NCI-H510A treated with DMSO at 0.1 percent for 48 hours (cell line): ENCODE results near the gene ERC2.

Source experiments
- DNase-seq: peaks from one replicate; lab custom pipeline; 2025; lab: John Stamatoyannopoulos, UW

Gene ERC2

GRCh38 chr3:55746808-55747413 is 721.4 kb downstream of the ERC2 start:
- peak; percentile 5 for DNase-seq

- DNase-seq: no peak
Measured at GRCh38 chr3:55742832-55743136, 725.5 kb downstream of the ERC2 start.

- DNase-seq: no peak
Measured at GRCh38 chr3:55742022-55742831, 726.0 kb downstream of the ERC2 start.

- DNase-seq: no peak
Measured at GRCh38 chr3:55737186-55737585, 731.1 kb downstream of the ERC2 start.

DNA sequence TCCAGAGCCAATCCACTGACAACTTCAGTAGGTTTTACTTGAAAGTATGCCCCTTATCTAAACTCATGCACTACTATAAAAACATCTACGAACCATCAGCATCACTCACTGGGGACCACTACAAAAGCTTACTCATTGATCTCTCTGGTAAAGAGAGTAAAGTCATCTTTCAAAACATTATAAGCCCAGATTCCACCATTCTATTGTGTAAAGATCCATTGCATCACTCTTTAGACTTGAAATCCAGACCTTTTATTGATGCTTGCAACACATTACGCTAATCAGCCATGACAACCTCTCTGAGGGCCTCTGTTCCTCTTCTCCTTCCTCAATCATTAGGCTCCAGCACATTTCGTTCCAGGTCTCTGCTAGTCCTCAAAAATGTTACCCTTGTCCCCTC is 732.3 kb downstream of the ERC2 start:
- no peak for DNase-seq

- DNase-seq: no peak
Measured at GRCh38 chr3:55731741-55732140, 736.5 kb downstream of the ERC2 start.

DNA sequence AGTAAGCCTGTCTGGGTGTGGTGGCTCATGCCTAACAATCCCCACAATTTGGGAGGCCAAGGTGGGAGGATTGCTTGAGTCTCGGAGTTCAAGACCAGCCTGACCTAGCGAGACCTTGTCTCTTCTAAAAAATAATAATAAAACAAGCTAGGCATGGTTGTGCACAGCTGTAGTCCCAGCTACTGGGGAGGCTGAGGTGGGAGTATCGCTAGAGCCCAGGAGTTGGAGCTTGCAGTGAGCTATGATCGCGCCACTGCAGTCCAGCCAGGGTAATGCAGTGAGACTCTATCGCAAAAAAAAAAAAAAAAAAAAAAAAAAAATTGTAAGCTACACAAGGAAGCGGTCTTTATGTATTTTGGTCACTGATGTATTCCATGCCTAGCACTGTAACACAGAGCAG is 738.7 kb downstream of the ERC2 start:
- DNase-seq: no peak

DNA sequence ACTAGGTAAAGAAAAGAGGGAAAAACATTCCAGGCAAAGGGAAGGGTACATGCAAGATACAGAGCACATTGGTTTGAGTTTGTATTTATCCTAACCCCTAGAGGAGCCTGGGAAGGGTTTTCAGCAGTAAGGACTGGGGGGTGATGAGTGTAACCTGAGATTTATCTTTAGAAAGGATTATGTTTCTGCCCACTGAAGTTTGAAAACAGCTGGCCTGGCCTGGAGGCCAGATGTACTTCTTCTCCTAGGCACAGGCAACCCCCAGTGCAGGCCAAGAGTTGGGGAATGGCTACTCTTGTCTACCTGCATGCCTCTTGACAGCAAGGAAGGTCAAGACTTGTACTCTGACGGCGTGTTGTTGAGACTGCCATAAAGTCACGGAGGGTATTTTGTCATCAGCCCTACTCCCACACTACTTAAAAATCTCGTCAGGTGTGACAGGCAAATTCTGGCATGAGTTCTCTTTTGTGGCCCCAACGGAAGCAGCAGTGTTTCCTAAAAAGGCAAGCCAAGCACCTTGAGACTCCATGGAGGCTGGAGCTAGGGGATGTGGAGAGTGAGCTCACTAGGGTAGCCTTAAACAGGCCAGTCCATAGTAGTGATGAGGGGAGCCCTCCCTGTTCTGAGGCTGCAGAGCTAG is 739.7 kb downstream of the ERC2 start:
- no peak for DNase-seq

DNA sequence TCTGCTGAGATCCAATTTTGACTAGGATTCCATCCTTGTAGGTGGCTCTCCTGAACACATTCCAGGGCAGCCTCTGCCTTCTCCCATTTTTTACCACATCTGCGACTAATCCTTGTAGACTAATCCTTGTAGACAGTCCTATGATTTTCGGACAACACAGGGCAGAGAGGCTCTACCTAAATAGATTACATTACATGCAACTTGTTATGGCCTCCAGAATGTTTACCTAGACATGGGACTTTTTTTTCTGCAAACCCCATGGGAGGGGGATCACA is 741.8 kb downstream of the ERC2 start:
- DNase-seq: no peak

- no peak for DNase-seq
Measured at GRCh38 chr3:55725681-55726500, 742.4 kb downstream of the ERC2 start.

DNA sequence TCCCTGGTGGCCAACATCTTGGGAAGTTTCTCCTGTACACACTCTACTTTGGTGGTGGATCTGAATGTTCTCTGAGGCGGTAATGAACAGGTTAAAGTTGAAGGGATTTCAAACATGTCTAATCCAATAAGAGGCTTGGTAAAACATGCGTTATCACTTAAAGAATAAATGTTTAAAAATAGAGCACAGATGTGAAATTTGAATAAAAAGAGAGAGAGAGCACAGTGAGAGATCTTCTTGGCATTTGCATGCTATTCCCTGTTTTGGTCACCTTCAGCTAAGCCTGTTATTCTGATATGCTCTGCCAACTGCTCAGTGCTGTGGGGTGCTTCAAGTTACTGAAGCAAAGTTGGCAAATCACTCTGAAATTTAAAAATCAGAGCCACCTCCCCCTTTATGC is 743.4 kb downstream of the ERC2 start:
- no peak for DNase-seq

DNA sequence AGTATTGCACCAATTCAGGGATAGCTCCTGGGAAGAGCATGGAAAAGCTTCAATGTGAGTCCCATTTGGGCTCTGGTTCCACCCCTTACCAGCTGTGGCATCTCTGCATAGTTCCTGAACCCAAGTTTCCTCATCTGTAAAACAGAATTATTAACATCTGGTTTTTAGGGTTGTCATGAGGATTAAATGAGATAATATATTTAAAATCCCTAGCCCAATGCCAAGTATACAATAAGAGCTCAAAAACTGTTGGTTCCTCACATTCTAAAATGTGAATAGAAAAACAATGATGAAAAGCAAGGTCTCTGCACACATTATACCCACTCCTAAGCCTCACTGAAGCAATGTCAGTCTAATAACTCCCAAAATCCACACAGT is 743.9 kb downstream of the ERC2 start:
- DNase-seq: no peak

GRCh38 chr3:55723653-55724406 is 744.4 kb downstream of the ERC2 start:
- DNase-seq: no peak

- no peak for DNase-seq
Measured at GRCh38 chr3:55721716-55722484, 746.4 kb downstream of the ERC2 start.

GRCh38 chr3:55720614-55721013 is 747.7 kb downstream of the ERC2 start:
- no peak for DNase-seq

DNA sequence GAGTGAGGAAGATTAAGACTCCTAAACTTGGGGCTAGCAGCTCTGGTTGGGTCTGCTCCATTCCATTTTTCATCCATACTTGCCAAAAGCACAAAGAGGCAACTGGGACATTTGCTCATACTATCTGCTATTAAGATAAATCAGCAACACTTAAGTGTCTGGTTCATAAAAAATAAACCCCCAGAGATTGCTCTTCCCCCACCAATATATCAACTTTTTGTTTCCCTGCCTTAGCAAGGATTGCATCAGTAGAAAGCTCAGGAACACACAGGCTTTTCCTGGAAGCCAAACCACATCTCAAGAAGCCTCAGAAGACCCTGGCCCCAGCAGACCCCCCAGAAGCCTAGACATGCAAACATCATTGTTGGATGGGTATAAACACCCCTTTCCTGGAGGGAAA is 748.8 kb downstream of the ERC2 start:
- DNase-seq: no peak

GRCh38 chr3:55719006-55719405 is 749.3 kb downstream of the ERC2 start:
- no peak for DNase-seq

DNA sequence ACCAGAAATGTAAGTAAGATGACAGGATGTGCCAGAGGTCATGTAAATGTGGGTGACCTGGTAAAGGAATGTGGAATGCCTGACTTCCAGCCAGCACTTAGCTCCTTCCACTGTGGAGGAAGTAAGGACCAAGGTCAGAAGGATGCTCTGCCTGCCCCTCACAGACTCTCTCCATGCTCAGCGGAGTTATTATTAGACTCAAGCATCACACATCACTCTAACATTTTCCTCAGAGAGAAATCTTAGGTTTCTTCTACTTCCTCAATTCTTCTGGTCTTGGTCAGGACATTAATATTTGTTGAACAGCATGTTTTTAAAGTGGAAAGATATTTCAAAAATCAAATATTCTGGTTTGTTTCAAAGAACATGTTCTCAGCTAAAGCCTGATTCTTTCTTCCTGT is 749.7 kb downstream of the ERC2 start:
- DNase-seq: no peak

DNA sequence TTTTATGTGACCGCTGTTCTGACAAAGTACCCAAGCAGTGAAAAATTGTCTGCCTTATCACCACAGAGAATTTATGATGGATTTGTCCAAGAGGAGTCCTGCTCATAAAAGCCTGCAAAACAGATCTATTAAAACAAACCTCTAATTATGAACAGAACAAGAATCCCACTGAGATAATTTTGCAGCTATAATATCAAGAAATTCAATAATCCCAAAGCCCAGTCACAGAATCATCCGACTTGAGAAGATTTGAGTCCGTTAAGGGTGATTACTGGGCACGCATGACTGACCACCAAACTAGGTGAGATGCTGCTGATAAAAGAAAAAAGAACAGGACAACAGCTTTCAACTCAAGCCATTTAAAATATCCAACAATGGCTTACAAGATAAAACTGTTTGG is 750.2 kb downstream of the ERC2 start:
- no peak for DNase-seq

GRCh38 chr3:55717481-55717880 is 750.8 kb downstream of the ERC2 start:
- DNase-seq: no peak

DNA sequence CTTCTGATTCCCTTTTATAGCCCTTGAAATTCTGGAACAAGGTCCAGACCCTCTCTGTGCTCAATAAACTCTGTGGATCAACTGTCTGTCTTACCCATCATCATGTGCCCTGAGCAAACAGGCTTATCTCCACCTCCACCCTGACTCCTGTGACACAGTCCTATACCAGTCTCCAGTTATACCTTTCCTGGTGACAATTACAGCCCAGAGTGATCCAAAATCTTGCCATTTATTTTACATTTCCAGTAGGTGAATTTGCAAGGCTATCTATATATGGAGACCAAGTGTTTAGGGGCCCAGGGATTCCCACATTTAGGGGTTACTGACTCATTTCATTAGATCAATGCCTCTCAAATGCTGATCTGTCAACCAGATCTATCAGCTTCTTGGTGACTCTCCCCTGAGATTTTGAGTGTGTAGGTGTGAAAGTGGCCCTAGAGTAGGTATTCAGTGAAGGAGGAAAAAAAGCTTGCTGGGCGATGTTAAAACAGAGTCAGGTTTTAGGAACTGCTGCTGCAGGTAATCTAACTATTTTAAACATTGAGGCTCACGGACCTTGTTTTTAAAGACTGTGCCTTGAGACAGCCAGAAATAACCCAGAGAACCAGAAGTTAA is 751.5 kb downstream of the ERC2 start:
- no peak for DNase-seq
